ENCODE results near the gene RRH.

DNA sequence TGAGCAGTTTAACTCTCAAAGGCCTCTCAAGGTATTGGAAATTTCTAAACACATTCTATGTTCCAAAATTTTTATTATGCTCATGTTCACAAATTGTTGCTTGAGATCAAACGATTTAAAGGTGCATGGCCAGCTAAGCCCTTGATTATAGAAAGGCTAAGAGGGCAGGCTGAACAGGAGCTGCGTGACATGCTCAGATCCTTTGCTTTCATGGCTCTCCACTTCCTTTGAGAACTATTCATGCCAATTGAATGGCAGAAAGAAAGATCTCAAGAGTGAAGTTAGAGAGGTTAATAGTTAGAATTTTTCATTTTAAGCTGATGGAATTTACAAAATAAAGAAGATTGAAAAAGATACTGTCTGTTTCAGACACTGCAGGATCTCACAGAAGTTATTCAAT lies 20.7 kb downstream of the RRH start:
- TF ChIP-seq, protein P1, sequence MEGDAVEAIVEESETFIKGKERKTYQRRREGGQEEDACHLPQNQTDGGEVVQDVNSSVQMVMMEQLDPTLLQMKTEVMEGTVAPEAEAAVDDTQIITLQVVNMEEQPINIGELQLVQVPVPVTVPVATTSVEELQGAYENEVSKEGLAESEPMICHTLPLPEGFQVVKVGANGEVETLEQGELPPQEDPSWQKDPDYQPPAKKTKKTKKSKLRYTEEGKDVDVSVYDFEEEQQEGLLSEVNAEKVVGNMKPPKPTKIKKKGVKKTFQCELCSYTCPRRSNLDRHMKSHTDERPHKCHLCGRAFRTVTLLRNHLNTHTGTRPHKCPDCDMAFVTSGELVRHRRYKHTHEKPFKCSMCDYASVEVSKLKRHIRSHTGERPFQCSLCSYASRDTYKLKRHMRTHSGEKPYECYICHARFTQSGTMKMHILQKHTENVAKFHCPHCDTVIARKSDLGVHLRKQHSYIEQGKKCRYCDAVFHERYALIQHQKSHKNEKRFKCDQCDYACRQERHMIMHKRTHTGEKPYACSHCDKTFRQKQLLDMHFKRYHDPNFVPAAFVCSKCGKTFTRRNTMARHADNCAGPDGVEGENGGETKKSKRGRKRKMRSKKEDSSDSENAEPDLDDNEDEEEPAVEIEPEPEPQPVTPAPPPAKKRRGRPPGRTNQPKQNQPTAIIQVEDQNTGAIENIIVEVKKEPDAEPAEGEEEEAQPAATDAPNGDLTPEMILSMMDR (IDR thresholded peaks at IDR 0.05), result no peak
- no peak for TF ChIP-seq POLR2A (IDR thresholded peaks at IDR 0.05)

Measured in right lobe of liver (tissue), 4 donors.